Dedifferentiated amniotic fluid mesenchymal stem cell (primary cell): ENCODE data around the gene POLR1G.
A peak's percentile ranks its signal among the peaks of the same experiment; 100 is the strongest.
"Not testable (repeated sequence)": the region's sequence is repeated elsewhere in the genome, so short reads cannot be mapped to it uniquely, and the experiment has no call there.

Experiments
- DNase-seq: peaks from one replicate; pipeline ENCODE4 v3.0.0-alpha.2; 2016; ENCODE audit errors: extremely low spot score

The POLR1G gene

DNA sequence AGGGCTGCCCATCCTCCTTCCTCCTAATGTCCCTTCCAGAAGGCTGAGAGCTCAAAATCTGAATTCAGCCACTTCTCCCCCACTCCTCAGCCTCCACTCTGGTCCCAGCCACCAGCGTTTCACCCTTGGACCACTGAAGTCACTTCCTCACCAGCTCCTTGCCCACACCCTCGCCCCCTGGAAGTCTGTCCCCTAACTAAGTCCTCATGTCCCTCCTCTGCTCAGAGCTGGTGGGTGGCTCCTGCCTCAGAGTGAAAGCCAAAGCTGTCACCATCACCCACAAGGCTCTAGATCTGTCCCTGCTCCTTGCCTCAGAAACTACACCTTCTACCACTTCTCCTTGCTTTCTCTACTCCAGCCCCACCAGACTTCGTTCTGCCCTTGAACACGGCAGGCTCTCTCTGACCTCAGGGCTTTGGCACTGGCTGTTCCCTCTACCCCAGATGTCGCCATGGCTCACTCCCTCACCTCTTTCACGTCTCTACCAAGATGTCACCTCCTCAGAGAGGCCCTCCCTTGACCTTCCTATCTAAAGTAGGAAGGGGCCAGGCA lies 15.6 kb downstream of the POLR1G start:
- DNase-seq = no peak

DNA sequence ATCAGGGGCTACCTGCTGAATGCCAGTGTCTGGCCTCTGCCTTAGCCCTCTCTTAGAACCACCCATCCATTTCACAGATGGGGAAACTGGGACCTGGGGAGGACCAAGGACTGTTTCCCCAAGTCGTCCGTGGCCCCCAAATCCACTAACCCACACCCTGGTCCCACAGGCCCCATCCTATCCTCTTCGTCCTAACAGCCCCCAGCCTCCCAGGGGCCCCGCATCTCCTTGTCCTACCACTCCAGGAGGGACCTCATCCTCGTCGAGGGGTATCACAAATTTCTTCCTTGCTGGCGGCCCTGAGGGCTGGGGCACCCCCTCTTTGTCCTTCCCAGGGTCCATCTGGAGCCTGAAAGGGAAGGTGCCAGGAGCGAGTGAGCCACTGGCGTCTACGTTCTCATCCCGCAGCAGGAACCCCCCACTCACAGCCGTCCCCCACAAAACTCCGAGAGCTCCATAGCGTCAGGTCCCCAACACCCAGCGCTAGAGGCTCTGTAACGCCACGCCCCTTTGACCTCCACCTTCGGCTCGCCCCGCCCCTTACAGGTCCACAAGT lies 16.7 kb downstream of the POLR1G start:
- DNase-seq = no peak

DNA sequence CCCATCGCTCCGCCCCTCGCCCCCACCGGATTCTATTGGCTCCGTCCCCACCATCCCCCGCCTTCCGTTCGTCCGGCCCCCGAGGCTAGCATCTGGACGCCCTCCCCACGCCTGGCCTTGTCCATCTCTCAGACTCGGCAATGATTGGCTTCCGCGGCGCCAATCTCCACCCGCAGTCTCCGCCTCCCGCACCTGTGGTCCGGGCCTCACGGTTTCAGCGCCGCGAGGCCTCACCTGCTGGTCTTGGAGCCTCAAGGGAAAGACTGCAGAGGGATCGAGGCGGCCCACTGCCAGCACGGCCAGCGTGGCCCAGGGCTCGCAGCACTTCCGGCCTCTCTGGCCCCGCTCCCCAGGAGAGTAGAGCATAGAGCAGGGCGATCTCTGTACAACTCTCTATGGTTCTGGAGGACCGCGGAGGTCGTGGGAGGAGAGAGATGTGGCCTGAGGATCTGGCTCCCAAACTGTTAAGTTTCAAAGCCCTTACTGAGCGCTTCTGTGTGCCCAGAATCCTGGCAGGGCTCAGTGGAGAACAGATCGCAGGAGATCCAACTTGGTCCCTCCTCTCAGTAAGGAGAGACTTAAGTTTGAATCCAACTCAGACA lies 17.2 kb downstream of the POLR1G start, which contains the start of gene ERCC1:
Gene ERCC1 (minus strand): TSS at position 329 of the 602 bp plus-strand sequence. CDS start 543 bp downstream, outside the sequence.
- DNase-seq = peak; percentile 82

DNA sequence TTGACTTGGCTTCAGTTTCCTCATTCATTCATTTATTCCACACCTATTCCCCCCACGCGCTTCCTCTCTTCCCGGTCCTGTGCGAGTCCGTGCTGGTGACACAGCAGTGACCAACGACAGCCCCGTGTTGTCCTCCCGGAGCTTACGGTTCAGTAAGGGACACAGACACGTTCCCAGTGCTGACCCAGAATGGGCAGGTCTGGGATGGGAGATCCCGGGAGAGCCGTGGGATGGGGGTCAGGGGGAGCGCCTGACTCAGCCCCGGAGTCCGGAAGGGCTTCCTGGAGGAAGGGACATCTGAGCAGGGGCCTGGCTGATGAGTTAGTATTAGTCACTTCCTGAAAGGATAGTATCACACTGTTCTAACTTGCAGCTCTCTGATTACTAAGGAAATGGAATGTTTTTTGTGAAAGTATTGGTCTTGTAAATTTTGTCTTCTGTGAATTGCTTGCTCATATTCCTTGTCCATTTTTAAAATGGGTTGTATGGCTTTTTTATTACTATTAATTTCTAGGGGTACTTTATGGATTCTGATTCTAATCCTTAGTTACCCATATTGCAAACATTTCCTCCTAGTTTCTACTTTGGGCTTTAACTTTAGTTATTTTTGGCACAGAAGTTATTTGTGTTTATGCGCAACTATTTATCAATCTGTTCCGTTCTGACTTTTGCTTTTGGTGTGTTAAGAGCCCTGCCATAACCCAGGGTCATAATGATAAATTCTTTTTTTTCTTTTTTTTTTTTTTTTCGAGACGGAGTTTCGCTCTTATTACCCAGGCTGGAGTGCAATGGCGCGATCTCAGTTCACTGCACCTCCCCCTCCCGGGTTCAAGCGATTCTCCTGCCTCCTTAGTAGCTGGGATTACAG lies 18.0 kb downstream of the POLR1G start:
- DNase-seq = peak; percentile 84

DNA sequence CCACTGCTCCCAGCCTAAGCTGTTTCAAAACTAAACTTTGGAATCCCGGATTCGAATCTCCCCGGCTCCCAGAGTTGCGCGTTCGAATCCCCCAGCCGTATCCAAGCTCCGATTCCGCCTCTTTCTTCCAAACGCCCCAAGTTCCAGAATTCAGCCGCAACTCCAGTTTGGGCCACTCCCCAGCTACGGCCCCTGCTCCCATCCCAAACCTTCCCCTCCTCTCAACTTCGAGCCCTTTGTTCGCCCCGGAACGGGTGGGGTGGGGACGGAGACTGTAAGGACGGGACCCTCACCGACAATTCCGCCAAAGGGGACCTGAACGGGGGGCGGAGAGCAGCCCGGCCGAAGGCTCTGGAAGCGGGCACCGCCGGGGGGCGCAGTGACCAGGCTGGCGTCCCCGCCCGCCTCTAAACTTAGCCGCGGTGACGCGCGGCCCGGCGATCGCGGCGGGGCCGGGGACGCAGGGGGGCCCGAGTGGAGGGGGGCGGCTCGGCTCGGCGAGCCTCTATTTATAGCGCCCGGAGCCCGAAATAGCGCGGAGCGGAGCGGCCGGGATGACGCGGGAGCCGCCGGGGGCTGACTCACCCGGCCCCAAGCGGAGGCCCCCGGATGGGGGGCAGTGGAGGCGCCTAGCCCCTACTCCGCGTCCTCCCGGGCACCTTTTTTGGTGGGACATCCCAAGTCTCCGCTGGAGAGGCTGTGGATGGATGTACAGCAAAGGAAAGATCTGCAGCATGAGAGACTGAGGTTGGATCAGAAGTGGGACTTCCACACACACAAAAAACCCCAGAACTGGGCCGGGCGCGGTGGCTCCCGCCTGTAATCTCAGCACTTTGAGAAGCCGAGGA lies 22.2 kb downstream of the POLR1G start:
- peak; percentile 27 for DNase-seq

DNA sequence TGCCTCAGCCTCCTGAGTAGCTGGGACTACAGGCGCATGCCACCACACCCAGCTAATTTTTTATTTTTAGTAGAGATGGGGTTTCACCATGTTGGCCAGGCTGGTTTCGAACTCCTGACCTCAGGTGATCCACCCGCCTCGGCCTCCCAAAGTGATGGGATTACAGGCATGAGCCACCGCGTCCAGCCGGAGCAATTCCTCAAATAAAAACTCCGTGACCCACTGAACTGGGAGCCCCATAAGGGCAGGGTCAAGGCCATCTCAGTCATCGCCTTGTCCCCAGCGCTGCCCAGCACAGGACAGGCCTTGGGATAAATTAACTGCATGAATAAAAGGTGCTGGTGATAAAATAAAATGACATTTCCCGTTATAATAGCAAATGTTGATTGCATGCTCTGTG lies 23.5 kb downstream of the POLR1G start:
- DNase-seq = not testable (repeated sequence)

DNA sequence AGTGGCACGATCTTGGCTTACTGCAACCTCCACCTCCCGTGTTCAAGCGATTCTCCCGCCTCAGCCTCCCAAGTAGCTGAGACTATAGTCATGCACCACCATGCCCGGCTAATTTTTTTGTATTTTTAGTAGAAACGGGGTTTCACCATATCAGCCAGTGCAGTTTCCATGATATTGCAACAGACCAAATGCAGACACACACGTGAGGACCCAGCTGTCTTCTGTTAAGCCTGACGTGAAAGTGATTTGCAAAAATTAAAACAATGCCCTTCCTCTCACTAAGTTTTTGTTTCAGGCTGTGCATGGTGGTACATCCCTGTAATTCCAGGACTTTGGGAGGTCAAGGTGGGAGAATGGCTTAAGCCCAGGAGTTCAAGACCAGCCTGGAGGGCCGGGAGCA lies 24.6 kb downstream of the POLR1G start:
- DNase-seq = peak; percentile 45

DNA sequence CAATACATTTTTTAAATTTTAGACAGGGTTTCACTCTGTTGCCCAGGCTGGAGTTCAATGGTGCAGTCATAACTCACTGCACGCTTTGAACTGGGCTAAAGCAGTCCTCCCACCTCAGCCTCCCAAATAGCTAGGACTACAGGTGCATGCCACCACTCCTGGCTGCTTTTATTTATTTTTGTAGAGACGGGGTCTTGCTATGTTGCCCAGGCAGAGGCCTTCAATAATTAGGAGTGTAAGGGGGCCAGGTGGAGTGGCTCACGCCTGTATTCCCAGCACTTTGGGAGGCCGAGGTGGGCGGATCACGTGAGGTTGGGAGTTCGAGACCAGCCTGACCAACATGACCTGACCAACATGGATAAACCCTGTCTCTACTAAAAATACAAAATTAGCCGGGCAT lies 26.1 kb downstream of the POLR1G start:
- not testable (repeated sequence) for DNase-seq

DNA sequence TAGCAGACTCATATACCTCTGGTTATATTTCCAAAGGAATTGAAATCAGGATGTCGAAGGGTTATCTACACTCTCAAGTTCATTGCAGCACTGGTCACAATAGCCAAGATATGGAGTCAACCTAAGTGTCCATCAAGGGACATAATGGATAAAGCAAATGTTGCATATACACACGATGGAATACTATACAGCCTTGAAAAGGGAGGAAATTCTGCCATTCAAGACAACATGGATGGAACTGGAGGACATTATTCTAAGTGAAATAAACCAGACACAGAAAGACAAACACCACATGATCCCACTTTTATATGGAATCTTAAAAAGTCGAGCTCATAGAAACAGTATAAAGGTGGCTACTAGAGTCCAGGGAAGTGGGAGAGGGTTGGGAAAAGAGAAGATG lies 30.9 kb downstream of the POLR1G start:
- DNase-seq = no peak

DNA sequence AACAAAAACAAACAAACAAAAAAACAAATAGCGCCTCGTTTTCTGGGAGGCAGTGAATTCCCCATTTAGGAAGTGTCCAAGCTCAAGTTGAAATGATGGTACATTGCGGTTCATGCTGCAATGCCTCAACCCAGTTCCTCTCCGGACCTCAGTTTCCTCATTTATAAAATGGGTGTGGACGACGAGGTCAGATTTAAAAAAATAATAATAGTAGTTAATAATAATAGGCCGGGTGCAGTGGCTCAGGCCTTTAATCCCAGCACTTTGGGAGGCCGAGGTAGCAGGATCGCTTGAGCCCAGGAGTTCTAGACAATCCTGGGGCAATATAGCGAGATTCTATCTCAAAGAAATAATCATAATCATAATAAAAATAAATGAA lies 32.7 kb downstream of the POLR1G start:
- no peak for DNase-seq

DNA sequence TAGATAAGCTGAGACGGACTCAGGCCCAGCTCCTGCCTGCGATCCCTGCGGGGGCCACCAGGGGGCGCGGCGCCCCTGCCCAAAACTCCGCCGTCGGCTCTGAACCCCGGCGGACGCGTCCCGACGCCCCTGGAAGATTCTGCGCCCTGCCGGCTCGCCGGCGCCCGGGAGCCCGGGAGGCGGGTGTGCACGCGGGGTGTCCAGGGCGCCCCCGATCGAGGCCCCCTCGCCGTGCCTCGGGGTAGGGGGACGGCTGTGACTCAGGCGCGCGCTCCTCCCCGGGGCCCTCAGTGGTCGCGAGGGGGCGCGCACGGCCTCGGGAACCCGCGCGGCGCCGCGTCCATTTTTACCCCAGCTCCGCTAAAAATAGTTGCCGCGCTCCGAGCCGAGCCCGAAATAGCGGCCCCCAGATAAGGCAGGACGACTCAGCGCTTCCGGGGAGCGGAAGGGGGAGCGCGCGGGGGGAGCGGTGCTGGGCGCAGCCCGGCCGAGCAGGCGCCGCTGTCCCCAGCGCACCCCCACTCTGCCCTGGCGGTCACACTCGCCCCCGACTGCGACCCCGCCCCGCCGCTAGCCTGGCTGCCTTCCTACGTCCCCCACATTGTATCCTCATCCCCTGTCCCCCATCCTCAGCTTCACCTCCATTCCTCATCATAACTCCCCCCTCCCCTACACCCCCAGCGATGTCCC lies 33.3 kb downstream of the POLR1G start:
- peak; percentile 59 for DNase-seq

DNA sequence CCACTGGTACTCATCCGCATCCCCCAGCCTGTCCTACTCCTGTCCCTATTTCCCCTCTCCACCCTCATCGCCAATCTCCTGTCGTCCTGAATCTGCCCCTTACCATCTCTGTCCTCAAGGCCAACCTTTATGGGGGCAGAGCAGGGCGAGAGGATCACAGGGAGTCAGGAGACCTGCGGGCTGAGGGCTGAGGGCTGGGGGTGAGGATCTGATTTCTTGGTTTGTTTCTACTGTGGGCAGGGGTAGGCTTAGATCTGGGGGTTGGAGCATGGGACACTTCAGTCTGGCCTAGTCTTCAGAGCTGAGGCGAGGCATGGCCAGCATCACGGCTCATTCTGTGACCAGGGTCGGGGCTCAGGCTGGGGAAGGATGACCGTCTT lies 33.8 kb downstream of the POLR1G start:
- DNase-seq = no peak

DNA sequence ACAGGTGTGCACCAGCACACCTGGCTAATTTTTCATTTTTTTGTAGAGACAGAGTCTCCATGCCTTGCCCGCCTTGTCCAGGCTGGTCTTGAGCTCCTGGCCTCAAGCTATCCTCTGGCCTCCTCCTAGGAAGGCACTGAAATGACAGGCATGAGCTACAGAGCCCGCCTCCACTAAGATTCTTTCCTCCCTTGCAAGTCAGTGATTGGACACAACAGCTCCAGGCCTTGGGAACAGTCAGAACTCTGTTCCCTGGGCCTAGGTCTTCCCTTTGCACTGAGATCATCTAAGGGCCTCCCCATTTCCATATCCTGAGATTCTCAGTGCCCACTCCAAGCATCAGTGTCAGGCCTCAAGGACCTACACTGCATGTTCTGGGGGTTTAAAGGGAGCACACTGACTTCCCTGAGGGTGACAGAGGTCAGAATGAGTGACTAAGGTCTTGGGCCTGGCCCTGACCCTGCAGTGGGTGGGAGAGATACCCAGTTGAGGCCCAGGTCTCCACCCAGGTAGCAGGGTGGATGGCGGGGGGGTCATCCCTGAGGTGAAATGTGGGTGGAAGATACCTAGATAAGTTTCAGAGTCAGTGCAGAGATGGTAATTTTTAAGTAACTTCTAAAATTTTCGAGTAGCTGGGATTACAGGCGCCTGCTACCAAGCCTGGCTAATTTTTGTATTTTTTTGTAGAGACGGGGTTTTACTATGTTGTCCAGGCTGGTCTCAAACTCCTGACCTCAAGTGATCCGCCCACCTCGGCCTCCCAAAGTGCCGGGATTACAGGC lies 34.6 kb downstream of the POLR1G start:
- no peak for DNase-seq

DNA sequence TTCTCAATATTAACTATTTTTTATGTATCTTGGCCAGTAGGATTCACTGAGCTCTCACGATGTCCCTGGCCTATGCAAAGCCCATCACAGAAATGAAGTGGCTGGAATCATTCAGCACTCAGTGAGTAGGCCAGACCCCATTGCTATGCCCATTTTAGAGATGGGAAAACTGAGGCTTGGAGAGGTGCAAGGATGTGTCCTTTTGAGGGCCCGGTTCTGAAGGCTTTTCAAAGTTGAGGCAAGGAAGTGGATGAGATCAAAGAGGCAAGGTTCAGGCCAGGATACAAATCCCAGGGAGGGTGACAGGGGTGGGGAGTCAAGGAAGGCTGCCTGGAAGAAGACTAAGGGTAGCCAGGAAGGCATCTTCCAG lies 35.9 kb downstream of the POLR1G start:
- no peak for DNase-seq

DNA sequence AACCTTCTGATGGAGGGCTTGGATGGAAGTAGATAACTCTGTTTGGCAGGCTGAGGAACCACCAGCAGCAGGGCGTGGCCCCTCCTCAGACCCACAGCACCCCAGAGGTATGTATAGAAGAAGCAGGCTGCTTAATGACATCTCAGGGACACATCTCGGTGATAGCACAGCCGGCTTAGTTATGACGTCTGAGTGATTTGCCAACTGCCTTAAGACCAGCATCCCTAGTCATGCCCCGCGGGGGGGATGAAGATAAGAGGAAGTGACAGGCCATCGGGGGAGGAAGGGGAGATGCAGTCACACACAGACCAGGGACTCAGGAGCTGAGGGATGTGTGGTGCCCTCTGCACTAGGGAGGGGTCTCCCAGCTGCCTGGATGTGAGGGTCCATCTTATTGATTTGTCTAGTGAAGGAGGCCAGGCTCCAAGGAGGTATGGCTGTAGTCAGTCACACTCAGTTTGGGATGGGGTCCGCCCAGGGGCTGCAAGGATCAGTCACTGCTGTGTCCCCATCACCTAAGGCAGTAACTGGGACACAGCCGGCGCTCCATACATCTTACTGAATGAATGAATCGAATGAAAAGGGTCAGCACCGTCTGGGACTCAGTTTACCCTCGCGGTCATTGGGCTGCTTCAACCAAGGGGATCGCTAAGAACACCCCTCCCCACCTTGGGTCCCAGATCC lies 36.5 kb downstream of the POLR1G start:
- DNase-seq = no peak

DNA sequence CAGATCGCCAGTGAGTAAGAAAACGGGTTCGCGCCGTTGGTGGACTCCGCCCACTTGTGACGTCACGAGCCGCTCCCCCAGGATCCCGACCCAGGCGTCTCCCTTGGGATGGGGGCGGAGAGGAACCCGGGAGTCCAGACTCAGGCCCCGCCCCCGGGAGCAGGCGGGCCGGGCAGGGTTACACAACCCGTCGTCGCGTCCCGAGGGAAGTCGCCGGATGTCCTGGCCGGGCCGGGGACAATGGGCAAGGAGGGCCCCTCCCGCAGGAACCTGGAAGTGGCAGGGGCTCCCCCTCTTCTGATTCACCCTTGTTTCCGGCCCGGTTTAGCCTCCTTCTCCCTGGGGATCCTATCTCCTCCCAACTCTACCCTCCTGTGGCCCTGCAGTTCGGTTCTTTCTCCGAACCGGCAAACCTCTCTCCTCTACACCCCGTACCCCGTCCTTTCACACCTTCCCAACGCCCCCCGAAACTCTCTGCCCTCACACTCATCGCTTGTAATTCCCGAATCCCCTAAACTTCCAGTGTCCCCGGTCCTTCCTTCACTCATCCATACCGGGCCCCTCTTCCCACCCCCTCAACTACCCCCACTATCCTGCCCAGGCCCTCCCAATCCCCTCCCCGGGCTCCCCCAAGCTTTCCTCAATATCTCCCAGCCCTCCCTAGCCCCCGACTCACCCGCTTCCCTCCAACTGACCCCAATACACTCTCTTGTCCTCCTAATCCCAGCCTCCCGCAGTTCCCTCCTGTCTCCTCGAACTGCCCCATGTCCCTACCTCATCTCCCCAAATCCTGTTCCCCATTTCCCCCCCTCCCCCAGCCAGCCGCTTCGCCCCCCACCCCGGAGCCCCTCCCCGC lies 37.2 kb downstream of the POLR1G start:
- DNase-seq = peak; percentile 85

DNA sequence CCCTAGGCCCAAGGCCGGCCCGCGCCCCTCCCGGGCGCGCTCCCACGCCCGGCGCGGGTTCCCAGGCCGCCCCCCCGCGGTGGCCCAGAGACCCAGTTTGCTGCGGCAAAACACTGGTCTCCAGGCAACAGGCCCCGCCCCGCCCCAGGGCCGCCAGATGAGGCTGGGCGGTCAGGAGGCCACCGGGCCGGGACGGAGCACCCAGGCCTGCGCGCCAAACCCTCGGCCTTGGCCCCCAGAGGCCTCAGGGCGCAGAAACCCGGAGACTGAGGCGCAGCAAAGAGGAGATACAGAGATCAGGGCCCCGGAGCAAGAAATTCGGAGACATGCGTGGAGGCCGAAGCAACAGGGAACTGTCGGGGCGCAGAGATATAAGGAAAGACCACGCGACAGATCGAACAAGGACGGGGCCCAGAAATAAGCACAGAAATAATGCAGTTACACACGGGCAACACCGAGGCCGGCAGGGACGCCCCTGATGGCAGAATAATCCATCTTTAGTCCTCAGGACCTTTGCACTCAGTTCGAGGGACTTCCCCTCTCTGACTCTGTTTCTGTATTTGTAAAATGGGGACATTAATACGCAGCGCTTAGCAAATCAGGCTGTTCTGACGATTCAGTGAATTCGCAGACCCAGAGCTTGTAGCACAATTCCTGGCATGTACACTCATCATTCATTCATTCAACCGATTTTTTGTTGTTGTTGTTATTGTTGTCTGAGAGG lies 38.0 kb downstream of the POLR1G start:
- peak; percentile 78 for DNase-seq

DNA sequence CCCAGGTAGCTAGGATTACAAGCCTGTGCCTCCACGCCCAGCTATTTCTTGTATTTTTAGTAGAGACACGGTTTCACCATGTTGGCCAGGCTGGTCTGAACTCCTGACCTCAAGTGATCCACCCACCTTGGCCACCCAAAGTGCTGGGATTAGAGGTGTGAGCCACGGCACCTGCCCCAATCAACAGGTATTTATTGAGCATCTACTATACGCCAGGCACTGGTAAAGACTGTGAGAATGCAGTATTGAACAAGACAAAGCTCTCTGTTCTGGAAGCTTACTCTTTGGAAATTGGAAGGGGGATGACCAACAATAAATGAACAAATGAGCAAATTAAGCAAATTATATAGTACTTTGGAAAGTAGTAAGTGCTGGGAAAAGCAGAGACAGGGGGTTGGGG lies 38.7 kb downstream of the POLR1G start:
- DNase-seq = no peak
